HG03342 (cell line): ENCODE data around the gene NEO1.
"Not testable (repeated sequence)": the region's sequence is repeated elsewhere in the genome, so short reads cannot be mapped to it uniquely, and the experiment has no call there.

Experiments
- ATAC-seq: cut with Tn5 transposase; IDR thresholded peaks from one replicate; pipeline ENCODE4 v1.9.1; 2021; ENCODE audit warnings: mild to moderate bottlenecking, moderate library complexity; ENCODE audit not compliant: unreplicated experiment

The NEO1 gene

DNA sequence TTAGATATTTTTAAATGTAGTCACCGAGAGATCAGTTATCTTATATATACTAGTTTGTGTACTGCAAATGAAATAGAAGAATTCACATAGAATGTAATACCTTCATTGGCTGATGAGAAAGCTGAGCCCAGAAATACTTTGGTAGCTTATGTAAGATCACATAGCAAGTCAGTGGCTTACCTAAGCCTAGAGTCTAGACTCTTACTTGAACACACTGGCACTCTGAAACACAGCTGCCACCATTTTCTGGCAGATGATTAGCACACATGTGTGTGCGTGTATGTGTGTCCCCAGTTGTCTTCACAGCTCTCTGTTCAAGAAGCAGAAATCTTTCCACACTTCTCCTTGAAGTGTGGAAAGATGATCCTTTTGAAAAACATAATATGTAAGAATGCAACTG, 124.3 kb downstream of the NEO1 start:
- ATAC-seq: no peak

DNA sequence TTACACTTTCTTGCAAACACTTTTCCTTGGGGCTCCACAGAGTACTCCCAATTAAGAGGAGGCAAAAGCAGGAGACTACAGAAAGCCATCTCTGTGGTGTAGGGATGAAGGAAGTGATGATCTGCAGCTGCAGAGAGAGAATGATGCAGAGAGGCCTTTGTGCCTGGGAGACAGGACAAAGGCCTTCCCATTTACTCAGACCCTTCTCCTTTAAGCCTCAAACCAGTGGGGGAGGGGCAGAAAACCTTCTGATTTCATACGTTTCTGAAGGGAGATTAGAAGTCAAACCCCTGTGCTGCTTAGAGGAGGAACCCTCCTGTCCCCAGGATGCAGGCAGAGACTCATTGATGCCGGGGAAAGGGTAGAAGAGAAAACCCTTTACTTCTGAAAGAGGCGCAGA, 130.8 kb downstream of the NEO1 start:
- no peak for ATAC-seq

DNA sequence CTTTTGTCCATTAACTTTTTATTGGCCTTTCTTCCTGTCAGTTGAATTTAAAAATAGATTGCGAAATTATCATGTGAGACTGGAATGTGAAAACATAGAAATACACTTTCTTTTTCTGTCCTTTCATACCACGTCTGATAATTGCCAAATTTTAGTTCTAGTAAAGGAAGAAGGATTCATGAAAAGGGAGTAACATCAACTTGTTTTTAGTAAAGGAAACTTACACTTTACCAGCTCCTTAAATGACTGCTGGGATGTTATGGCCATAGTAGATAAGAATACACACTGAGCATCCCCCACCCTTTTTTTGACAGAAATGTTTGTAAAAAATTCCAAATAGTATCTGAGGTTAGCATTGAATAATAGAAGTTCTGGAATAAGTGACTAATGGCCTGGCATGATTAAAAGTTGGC, 137.9 kb downstream of the NEO1 start:
- ATAC-seq: no peak

DNA sequence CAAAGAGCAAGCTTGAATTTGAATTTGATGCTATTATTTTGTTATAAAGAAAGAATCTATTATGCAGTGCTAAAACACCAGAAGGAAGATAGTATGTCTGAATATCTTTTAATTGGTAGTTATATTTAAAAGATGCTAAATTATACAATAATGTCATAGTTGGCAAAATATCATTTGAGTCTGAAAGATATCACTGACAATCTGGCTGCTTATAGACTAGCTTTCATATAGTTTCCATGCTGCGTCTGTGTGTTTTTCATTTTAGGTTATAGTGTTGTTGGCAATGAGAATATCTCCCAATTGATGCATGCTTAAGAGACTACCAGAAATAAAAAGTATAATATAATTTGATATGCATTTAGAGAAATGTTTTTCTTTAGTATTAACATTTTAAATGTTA, 142.9 kb downstream of the NEO1 start:
- no peak for ATAC-seq

DNA sequence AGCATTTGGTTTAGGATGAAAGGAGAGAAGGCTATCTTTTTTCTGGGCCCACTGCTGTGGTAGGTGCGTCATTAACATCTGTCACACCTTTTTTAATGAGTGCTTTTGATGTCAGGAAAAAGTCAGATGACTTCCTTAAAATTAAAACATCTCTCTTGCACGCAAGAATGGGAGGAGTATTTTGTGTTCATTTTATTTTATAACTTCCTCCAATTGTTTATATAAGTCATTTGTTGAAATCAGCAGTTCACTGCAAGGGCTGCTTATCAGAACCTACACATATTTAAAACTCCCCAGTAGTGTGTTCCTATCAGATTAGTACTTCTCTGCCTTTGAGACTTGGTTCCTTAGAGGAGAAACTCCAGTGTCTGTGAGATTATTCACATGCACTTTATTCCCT, 143.8 kb downstream of the NEO1 start:
- no peak for ATAC-seq

DNA sequence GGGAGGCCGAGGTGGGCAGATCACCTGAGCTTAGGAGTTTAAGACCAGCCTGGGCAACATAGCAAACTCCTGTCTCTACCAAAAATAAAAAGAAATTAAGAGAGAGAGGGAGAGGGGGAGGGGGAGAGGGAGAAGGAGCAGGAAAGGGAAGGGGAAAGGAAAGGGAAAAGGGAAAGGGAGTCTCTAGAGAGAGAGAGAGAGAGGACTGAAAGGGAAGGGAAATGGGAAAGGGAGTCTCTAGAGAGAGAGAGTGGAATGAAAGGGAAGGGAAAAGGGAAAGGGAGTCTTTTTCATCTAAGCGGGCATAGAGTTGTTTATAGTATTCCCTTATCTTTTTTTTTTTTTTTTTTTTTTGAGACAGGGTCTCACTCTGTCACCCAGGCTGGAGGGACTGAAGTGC, 148.1 kb downstream of the NEO1 start:
- no peak for ATAC-seq

DNA sequence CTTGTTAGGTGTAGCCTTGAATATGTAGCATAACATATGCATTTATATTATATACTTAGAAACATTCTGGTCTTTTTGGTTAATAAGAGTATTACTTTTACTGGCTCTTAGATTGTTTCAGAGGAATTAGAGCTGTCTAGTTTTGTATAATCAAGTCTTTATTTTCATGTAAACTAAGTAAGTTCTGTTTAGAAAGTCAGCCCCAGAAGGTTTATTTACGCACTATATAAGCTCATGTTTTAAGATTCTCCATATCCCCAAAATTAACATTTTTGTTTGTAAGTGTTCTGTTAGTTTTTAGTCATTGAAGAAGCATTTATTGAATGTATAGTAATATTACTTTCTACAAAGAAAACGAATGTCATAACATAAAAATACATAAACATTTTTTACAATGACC, 158.4 kb downstream of the NEO1 start:
- ATAC-seq: no peak

DNA sequence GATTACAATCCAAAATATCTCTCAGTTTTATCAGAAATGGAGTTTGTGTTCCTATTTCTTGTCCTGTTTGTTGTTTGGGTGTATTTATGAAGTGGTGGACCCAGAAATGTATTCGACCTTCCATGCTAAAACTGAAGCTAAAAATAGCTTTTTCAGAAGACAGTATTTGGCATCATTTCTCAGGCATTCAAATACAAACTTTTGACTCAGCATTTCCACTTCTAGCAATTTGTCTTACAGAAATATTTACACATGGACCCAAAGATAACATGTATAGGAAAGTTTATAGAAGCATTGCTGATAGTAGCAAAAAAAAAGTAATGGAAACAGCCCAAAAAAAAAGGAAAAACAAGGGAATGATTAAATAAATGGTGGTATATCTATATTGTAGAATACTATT, 160.2 kb downstream of the NEO1 start:
- ATAC-seq: no peak

DNA sequence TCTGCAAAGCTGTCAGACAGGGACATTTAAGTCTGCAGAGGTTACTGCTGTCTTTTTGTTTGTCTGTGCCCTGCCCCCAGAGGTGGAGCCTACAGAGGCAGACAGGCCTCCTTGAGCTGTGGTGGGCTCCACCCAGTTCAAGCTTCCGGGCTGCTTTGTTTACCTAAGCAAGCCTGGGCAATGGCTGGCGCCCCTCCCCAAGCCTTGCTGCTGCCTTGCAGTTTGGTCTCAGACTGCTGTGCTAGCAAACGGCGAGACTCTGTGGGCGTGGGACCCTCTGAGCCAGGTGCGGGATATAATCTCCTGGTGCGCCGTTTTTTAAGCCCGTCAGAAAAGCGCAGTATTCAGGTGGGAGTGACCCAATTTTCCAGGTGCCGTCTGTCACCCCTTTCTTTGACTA, 169.2 kb downstream of the NEO1 start:
- ATAC-seq: not testable (repeated sequence)

DNA sequence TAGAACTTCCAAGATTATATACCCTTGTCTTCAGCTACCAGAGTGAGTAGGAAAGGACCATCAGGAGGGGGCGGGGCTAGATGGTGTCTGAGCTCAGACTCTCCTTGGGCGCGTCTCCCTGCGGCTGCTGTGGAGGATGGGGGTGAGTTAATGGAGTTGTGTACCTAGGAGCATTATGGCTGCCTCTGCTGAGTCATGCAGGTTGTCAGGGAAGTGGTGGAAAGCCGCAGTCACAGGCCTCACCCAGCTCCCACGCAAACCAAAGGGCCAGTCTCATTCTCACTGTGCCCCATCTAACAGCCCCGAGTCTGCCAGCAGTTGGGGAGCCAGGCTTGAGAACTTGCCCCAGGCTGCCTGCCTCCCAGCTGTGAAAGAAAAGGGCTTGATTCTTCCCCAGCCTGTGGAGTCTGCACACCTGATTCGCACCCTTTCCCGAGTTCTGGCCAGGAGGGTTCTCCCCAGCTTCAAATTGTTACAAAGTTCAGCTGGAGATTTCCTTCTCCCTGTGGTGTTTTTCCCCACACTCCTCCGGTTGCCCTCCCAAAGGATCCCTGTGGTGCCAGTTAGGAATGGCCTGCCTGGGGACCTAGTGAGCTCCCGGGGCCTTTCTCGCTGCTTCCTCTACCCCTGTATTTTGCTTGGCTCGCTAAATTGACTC, 173.2 kb downstream of the NEO1 start:
- no peak for ATAC-seq

DNA sequence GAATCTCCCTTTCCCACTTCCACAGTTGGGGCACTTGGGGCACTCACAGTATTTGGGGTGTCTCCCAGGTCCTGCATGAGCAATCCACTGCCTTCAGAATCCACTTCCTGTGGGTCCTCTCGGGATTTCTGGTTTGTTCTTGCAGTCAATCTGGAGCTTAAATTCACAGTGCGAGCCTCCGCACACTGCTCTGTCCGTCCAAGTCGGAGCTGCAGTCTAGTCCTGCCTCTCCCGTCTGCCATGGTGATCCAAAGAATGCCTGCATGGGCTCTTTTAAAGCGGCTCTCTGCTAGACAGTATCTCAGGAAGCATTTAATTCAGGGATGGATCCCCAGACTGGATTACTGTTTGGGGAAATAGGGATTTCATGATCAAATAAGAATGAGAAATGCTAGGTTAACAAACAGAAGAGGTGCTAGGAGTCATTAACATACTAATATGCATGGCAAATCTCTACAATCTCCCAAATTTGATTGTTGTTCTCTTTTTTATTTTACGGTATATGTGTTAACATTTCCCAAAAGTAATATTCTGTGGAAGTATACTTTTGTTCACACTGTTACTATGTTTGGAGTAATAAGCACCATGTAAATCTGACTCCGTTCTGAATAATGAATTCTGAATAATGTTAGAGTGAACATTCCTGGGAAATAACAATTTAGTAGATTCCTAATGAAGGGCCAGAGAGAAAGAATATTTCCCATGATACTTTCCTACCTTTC, 174.0 kb downstream of the NEO1 start:
- ATAC-seq: no peak

DNA sequence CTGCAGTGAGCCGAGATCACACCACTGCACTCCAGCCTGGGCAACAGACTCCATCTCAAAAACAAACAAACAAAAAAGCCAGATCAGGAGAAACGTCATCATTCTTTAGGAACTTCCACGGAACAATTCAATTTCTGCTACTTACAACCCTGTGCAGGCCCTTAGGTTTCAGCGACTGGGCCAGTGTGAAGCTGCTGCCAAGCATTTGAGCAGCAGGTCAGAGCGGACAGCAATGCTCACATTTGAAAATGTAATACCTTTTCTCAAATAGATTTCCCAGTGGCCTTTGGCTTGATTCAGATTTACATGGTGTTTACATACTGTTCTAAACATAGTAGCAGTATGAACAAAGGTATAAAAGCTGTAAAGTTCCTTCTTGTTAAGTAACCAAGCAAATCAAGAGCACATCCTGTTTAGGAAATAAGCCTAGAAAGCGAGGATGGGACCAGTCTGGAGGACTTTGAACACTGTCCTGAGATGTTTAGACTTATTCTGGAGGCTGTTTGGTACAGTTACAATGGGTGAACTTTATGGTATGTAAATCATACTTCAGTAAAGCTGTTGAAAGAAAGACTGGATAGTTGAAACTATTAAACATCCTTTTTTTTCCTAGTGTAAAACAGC, 175.3 kb downstream of the NEO1 start:
- no peak for ATAC-seq

DNA sequence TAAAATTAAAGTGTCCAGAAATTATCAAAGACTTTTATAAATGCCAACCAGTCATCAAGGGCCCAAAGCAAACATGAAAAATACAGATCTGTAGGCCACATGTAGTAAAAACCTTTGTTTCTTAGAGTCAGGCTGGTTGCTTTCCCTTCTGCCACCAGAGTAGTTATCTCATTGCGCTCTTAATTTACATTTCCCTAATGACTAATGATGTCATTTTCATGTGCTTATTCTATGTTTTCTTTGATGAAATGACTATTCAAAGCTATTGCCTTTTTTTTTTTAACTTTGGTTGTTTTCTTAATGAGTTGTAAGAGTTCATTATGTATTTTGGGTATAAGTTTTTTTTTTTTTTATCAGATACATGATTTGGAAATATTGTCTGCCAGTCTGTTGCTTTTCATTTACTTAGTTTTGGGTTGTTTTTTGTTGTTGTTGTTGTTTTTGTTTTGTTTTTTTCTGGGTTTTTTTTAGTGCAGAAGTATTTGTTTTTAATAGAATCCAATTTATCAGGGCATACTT, 175.9 kb downstream of the NEO1 start:
- ATAC-seq: no peak

DNA sequence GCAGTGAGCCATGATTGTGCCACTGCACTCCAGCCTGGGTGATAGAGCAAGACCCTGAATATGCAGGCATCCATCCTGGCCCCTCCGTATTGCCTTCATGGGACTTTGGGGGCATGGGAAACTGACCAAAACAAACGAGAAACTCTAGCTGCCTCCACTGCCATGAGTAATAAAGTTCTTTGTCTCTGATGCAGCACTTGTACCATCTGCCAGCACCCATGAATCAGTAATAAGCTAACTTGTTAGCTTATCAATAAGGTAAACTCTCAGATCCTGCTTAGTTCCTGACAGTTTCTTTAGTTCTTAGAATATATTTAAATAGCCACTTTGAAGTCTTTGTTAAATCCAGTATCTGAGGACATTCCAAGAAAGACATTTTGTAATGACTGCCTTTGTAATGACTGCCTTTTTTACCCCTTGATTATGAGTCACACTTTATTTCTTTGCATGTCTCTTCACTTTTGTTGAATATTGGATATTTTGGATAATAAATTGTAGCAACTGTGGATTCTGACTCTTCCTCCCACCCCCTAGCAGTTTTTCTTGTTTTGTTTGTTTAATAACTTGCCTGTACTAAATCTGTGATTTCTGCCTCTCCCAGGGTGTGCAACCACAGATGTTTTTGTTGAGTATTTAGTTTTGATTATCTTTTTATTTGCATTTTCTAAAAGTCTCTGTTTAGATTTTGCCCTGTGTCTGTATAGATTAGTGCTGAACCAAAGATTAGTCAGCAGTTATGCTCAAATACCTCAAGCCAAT, 179.6 kb downstream of the NEO1 start:
- ATAC-seq: no peak

DNA sequence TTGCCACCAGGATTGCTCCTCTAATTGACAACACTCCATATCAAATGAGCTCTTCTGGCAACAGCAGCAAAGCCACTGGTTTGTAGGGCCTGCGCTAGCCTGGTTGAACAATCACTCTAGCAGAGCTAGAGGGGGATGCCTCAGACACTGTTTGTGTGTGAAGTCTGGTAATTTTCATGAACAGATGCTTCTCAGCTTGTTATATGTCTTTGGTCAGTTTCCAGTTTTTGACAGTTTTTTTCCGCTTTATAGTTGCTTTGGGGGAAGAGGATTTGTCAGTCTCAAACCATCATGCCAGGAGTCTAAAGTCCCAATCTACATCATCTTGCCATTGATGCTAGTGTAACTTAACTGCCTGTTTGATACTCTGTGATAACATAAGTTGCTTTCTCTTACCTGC, 180.5 kb downstream of the NEO1 start:
- ATAC-seq: no peak

DNA sequence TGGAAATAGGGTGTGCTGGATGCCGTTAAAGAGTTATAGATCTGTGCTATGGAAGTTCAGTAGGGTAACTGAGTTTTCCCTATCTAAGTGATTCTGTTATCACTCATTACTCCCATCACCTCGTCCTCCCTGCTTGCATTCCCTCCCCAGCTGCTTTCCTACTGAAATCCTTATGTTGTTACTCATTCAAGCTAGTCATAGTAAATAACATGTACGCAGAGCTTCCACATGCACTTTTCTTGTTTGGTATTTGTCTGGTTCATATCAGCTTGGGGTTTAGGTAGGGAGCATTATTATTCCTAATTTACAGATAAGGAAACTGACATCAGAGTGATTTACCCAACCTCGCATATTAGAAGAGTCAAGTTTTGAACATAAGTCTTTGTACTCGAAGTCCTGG, 181.4 kb downstream of the NEO1 start:
- no peak for ATAC-seq

DNA sequence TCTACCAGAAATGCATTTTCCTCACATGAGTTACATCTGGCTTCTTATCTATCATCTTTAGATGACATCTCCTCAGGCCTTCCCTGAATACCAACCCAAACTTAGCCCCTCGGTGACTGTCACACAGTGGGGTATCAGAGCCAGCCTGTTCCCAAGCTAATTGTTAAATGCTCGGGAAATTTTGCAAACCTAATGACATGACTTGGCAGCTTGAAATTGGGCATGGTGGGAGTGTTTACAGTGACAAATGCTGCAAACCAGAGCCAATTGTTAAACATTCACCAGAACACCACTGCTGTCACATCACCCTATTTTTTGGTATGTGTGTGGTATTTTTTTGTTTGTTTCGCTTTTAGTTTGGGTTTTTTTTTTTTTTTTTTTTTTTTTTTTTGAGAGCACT, 185.6 kb downstream of the NEO1 start:
- no peak for ATAC-seq

DNA sequence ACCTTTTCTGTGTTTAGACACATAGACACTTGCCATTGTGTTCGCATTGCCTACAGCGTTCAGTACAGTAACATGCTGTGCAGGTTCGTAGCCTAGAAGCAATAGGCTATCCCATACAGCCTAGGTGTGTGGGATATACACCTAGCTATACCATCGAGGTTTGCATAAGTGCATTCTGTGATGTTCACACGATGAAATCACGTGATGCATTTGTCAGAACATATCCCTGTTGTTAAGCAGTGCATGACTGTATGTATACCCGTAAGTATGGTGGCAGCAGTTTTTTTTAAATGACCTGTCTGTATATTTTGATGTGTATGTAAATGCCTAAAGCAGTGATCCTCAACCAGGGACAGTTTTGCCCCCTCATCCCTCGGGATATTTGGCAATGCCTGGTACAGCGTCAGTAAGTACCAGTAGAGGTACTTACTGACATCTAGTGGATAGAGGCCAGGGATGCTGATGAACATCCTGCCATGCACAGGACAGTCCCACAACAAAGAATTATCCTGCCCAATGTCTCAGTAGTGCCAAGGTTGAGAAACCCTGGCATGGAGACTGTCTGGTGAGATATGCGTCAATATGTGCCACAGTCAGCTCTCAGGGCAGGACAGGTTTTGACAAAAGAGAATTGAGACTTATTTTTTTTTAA, 187.4 kb downstream of the NEO1 start:
- no peak for ATAC-seq

DNA sequence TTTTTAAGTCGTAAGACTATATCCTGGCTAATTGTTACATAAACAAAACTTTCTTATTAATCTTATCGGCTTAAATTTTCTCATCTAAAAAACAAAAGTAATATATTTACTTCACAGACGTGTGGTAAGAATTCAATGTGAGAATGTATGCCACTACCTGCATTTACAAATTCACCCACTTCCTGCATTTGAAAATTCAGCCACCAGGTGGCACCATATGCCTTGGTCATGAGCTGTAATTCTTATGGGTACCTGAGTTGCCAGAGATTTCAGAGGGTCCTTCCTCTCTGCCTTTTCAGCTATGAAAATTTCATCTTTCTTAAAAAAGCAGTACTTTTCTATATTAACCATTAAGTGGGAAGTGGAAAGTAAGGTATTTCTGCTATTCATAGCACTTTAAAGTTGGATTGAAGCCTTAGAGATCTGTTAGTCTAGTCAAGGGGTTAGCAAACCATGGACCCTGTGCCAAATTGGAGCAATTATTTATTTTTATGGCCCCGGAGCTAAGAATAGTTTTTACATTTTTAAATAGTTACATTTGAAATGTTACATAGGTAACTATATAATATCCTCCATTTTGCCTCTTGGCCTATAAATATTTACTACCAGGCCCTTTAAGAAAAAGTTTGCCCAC, 188.7 kb downstream of the NEO1 start:
- ATAC-seq: no peak

DNA sequence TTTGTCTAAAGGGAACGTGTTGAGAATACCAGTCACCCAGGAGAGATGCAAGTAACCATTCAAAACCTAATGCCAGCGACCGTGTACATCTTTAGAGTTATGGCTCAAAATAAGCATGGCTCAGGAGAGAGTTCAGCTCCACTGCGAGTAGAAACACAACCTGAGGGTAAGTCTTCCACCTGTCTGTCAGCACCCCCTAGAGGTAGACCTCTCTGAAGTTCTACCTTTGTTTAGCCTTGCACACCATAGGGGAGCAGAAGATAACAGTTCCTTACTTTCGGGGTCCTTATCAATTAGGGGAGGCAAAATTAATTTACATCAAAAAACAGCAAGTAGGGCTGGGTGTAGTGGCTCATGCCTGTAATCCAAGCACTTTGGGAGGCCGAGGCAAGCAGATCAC, 192.1 kb downstream of the NEO1 start:
- no peak for ATAC-seq
